ENCODE data around the gene DDB1. TPM values are rescaled to one million over a fixed set of nuclear protein-coding genes. Genes with fewer than 3 reads are reported as not detected.
A peak's percentile ranks its signal among the peaks of the same experiment; 100 is the strongest.

The DDB1 gene
- total and polyA plus RNA-seq, 9 of the 15 experiments (the other 6 are each of a cell fraction or from before 2014, with no cell fraction given), result 172 to 361 (median 266) TPM

DNA sequence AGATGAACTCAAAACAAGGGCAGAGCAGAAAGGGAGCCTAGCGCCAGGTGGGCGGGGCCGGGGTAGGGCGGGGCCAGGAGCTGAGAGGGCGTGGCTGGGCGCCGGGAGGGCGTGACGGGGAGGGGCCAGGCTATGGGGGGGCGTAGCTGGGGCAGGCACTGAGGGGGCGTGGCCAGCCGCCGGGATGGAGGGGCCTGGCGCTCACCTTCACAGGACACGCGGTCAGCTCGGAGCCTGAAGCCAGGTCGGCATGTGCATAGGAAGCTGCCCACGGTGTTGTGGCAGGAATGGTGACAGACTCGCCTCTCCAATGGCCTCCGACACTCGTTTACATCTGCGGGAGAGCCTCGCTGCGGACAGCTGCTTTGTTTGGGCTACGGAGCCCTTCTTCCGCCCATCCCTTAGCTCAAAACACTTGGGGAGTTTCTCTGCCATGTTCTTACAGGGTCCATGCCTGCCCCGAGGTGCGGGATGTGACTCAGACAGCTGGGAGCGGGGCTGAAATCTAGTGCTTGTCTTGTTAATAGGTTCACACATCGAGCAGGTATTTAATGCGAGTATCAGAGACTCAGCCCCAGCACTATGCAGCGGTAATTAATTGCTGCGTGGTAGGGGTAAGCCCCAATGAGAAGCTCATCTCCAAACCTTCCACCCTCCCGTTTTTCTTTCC is 51.2 kb downstream of the DDB1 start (continued):
- TF ChIP-seq, protein P1, sequence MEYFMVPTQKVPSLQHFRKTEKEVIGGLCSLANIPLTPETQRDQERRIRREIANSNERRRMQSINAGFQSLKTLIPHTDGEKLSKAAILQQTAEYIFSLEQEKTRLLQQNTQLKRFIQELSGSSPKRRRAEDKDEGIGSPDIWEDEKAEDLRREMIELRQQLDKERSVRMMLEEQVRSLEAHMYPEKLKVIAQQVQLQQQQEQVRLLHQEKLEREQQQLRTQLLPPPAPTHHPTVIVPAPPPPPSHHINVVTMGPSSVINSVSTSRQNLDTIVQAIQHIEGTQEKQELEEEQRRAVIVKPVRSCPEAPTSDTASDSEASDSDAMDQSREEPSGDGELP (CRISPR knock-in tag; IDR thresholded peaks at IDR 0.05; ENCODE audit: borderline replicate concordance), result peak; percentile 66
- TF ChIP-seq GATA2 (CRISPR knock-in tag; IDR thresholded peaks at IDR 0.05), result no peak
- TF ChIP-seq, protein P2, sequence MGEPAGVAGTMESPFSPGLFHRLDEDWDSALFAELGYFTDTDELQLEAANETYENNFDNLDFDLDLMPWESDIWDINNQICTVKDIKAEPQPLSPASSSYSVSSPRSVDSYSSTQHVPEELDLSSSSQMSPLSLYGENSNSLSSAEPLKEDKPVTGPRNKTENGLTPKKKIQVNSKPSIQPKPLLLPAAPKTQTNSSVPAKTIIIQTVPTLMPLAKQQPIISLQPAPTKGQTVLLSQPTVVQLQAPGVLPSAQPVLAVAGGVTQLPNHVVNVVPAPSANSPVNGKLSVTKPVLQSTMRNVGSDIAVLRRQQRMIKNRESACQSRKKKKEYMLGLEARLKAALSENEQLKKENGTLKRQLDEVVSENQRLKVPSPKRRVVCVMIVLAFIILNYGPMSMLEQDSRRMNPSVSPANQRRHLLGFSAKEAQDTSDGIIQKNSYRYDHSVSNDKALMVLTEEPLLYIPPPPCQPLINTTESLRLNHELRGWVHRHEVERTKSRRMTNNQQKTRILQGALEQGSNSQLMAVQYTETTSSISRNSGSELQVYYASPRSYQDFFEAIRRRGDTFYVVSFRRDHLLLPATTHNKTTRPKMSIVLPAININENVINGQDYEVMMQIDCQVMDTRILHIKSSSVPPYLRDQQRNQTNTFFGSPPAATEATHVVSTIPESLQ (CRISPR knock-in tag; IDR thresholded peaks at IDR 0.05), result 0 out of 2 replicates have a peak, but pooled peaks have one; percentile 31
- TF ChIP-seq RBFOX2 (IDR thresholded peaks at IDR 0.05; ENCODE audit: low read depth, low read length), result peak; percentile 65
- TF ChIP-seq GABPB1 (CRISPR knock-in tag; IDR thresholded peaks at IDR 0.05), result 0 out of 2 replicates have a peak, but pooled peaks have one; percentile 49
- TF ChIP-seq MECOM (CRISPR knock-in tag; IDR thresholded peaks at IDR 0.05), result no peak
- TF ChIP-seq, protein P3, sequence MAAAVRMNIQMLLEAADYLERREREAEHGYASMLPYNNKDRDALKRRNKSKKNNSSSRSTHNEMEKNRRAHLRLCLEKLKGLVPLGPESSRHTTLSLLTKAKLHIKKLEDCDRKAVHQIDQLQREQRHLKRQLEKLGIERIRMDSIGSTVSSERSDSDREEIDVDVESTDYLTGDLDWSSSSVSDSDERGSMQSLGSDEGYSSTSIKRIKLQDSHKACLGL (CRISPR knock-in tag; IDR thresholded peaks at IDR 0.05; ENCODE audit: borderline replicate concordance, poor library complexity, severe bottlenecking), result no peak
- TF ChIP-seq, protein P4, sequence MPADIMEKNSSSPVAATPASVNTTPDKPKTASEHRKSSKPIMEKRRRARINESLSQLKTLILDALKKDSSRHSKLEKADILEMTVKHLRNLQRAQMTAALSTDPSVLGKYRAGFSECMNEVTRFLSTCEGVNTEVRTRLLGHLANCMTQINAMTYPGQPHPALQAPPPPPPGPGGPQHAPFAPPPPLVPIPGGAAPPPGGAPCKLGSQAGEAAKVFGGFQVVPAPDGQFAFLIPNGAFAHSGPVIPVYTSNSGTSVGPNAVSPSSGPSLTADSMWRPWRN (IDR thresholded peaks at IDR 0.05; ENCODE audit: low read depth), result no peak
- no peak for TF ChIP-seq NCOA6 (IDR thresholded peaks at IDR 0.05)
- no peak for TF ChIP-seq HNRNPL (IDR thresholded peaks at IDR 0.05; ENCODE audit: low read depth, low read length)
- TF ChIP-seq POLR2G (IDR thresholded peaks at IDR 0.05; ENCODE audit: low read depth, low read length), result peak; percentile 68
- TF ChIP-seq FOSL1 (tag; conservative IDR thresholded peaks at IDR 0.05), result no peak
- TF ChIP-seq ZNF282 (CRISPR knock-in tag; IDR thresholded peaks at IDR 0.05), result no peak
- no peak for TF ChIP-seq NFIC (IDR thresholded peaks at IDR 0.05)
- TF ChIP-seq, protein P5, sequence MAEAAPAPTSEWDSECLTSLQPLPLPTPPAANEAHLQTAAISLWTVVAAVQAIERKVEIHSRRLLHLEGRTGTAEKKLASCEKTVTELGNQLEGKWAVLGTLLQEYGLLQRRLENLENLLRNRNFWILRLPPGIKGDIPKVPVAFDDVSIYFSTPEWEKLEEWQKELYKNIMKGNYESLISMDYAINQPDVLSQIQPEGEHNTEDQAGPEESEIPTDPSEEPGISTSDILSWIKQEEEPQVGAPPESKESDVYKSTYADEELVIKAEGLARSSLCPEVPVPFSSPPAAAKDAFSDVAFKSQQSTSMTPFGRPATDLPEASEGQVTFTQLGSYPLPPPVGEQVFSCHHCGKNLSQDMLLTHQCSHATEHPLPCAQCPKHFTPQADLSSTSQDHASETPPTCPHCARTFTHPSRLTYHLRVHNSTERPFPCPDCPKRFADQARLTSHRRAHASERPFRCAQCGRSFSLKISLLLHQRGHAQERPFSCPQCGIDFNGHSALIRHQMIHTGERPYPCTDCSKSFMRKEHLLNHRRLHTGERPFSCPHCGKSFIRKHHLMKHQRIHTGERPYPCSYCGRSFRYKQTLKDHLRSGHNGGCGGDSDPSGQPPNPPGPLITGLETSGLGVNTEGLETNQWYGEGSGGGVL (CRISPR knock-in tag; IDR thresholded peaks at IDR 0.05), result no peak
- peak; percentile 69 for TF ChIP-seq POLR2A (conservative IDR thresholded peaks at IDR 0.05)
- no peak for TF ChIP-seq KDM4B (IDR thresholded peaks at IDR 0.05; ENCODE audit: borderline replicate concordance in 2 of 2, low read depth in 1 of 2)
- 0 out of 2 replicates have a peak, but pooled peaks have one; percentile 22 for TF ChIP-seq MYC (IDR thresholded peaks at IDR 0.05; ENCODE audit: low read depth, low read length)
- no peak for TF ChIP-seq MYC (CRISPR knock-in tag; IDR thresholded peaks at IDR 0.05; ENCODE audit: borderline replicate concordance, low read depth)
- no peak for TF ChIP-seq ZNF583 (CRISPR knock-in tag; IDR thresholded peaks at IDR 0.05)
- peak in 1 of 3 experiments; percentile 23 for TF ChIP-seq YY1 (IDR thresholded peaks at IDR 0.05; ENCODE audit: borderline replicate concordance in 1 of 3, control insufficient read depth in 1 of 3, extremely low read depth in 1 of 3, insufficient read depth in 3 of 3, insufficient read length in 1 of 3, insufficient replicate concordance in 2 of 3, low read depth in 1 of 3, low read length in 2 of 3)
- no peak for TF ChIP-seq ARID2 (IDR thresholded peaks at IDR 0.05)
